ENCODE data around the gene ZSWIM1.
A peak's percentile ranks its signal among the peaks of the same experiment; 100 is the strongest.
"Not testable (repeated sequence)": the region's sequence is repeated elsewhere in the genome, so short reads cannot be mapped to it uniquely, and the experiment has no call there.

ZSWIM1 gene

DNA sequence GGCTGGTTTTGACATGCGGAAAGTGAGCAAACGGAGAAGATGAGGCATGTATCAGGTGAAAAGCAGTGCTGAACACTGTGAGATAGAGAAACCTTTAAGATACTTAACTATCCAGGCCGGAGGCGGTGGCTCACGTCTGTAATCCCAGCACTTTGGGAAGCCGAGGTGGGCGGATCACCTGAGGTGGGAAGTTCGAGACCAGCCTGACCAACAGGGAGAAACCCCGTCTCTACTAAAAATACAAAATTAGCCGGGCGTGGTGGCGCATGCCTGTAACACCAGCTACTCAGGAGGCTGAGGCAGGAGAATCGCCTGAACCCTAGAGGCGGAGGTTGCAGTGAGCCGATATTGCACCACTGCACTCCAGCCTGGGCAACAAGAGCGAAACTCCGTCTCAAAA lies 50.7 kb downstream of the ZSWIM1 start:
- DNase-seq (ENCODE audit: low read depth), result not testable (repeated sequence)

DNA sequence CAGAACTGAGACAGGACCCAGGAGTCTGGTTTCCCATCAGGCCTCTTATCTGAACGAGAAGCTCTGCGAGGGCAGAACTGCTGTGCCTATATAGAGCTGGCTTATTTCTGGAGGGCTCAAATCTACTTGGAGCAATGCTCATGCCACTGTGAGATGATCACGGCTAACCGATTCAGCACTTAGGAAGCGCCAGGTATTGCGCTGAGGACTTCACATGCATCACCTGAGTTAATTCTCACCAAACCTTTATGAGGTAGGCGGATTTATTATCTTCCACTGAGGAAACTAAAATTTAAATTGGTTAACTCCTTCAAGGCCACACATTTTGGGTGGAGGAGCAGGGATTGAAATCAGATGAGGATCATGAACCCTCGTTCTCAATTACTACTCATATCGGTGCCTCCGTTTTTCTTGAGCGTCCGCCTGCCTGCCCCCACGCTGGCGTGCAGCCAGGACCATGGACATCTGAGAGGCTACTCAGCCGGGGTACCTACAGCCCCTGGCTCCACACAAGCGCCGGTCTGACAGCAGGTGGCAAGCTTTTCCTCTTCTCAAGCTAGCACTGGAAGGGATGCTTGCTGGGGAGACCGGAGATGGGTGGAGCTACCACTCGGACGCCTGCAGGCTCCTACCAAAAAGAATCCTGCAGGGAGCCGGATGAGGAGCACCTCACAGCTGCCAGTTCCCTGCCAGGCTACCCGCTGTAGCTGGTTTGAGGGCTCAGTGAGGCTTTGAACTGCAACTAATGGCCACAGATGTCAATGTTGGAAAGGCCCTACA lies 52.4 kb downstream of the ZSWIM1 start:
- DNase-seq (ENCODE audit: low read depth), result peak; percentile 91

DNA sequence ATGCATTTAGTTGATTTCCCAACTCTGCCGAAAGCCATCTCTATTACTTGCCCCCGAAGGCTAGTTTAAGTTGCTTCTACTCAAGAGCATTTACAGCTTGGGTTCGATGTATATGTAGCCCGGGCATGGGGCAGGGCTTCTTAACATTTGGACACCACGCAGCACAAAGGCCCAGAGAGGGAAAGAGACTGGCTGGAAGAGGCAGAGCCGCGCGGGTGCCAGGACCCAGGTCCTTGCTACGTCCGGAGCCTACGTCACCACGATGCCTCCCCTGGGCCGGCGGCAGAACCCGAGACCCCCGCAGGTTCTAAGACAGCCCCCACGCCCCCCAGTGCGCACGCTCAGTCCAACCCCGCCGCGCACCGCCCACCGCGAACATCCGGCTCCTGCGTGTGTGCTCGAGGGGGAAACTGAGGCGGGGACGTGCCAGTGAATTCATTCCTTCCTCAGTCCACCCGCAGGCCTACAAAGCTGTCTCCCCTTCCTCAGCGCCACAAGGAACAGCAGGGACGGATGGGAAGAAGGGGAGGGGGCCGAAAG lies 53.1 kb downstream of the ZSWIM1 start:
- peak; percentile 68 for DNase-seq (ENCODE audit: low read depth)
